Activated T-cell treated with anti-CD3 and anti-CD28 coated beads for 24 hours (primary cell): ENCODE data around the gene INSL3.
"Not testable (repeated sequence)": the region's sequence is repeated elsewhere in the genome, so short reads cannot be mapped to it uniquely, and the experiment has no call there.

Source experiments
- DNase-seq: peaks from one replicate; pipeline ENCODE4 v3.0.0-alpha.2; 2020; ENCODE audit warnings: low read depth

INSL3 gene

GRCh38 chr19:17783721-17784120 is 37.6 kb downstream of the INSL3 start:
- DNase-seq = not testable (repeated sequence)

GRCh38 chr19:17780781-17781180 is 40.5 kb downstream of the INSL3 start:
- DNase-seq = no peak

DNA sequence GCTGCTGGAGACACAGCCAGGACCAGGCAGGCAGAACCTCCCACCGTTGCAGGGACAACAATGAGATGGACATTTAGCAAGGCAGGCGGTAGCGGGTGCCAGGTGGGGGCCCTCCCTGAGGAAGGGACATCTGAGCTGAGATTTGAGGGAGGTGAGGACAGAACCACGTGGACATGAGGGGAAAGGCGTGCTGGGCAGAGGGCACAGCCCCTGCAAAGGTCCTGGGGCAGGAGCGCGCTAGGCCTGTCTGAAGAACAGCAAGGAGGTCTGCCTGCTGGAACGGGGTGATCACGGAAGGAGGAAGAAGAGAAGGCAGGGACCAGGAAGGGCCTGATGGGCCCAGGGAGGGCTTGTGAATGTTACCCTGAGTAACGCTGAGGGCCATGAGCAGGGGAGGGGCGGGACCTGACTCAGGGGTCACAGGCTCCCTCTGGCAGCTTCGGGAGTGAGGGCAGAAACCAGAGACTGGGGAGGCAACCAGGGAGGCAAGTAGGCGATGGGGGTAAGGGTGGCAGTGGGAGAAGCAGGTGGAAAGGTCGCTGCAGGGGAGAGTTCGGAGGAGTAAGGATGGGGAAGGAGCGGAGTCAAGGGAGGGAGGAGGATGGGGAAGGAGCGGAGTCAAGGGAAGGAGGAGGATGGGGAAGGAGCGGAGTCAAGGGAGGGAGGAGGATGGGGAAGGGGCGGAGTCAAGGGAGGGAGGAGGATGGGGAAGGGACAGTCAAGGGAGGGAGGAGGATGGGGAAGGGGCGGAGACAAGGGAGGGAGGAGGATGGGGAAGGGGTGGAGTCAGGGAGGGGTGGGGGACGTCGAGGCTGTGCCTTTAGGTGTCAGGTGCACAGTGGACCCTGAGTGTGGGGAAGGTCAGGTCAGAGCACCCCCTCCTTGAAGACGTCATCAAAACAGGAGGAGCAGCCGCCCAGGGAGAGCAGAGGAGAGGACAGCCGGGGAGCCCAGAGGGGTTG is 42.1 kb downstream of the INSL3 start:
- DNase-seq = no peak

- peak; percentile 37 for DNase-seq
Observed at GRCh38 chr19:17778251-17778967, 42.9 kb downstream of the INSL3 start.

DNA sequence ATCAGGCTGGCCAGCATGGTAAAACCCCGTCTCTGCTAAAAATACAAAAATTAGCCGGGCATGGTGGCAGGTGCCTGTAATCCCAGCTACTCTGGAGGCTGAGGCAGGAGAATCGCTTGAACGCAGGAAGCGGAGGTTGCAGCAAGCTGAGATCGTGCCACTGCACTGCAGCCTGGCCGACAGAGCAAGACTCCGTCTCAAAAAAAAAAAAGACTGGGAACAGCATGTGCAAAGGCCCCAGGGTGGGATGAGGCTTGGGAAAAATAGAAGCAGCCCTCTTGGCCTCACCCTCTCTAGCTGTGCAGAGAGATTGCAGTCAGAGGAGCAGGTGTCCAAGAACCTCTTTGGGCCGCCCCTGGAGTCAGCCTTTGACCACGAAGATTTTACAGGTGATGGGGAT is 43.5 kb downstream of the INSL3 start:
- DNase-seq = not testable (repeated sequence)

GRCh38 chr19:17775991-17776803 is 45.1 kb downstream of the INSL3 start:
- no peak for DNase-seq

DNA sequence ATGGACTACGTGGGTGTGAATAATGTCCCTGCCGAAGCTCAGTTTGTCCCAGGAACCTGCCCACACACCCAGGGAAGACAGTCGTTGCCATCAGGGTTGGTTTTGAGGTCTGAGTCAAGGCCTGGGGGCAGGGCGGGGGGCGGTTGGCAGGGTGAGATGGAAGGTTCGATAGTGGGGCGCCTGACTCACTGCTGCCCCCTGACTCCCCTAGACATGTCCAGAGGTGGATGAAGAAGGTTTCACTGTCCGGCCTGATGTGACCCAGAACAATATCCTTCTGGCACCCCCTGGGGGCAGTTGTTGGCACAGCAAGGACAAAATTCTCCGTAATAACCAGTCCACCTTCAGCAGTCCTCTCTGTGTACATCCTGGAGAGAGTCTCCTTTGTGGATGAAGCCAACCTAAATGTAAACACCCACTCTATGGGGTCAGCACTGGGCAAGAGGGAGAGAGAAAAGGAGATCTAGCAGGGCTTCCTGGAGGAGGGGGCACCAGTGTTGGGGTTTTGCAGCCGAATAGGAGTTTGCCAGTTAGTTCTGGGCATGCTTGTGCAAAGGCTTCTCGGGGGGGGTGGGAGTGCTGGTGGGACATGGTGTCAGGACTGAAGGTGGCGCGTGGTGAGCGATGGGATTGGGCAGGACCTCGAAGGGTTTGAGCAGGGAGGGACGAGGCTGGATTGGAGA is 45.9 kb downstream of the INSL3 start:
- DNase-seq = no peak

- DNase-seq = no peak
Observed at GRCh38 chr19:17772172-17772571, 49.1 kb downstream of the INSL3 start.

DNA sequence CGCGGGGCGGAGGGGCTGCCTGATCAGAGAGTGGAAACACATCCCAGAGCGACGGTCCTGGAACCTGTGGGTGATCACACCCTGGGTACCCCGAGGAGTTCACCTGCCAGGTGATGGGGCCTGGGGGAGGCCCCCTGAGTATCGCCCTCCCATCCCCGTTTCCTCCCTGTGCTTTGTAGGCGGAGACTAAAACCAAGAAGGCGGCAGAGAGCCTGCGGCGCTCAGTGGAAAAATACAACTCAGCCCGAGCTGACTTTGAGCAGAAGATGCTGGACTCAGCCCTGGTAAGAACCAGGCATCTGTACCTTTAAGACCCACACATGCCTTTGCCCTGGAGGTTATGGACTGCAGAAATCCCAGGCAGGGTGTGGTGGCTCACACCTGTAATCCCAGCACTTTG is 50.7 kb downstream of the INSL3 start:
- no peak for DNase-seq

- no peak for DNase-seq
Observed at GRCh38 chr19:17767559-17767958, 53.8 kb downstream of the INSL3 start.

GRCh38 chr19:17766543-17767131 is 54.7 kb downstream of the INSL3 start:
- no peak for DNase-seq
